ENCODE results near the gene PALS2.

The PALS2 gene

GRCh38 chr7:24570983-24571382, 2.3 kb upstream of the PALS2 start:
- Histone ChIP-seq H3K9ac (ENCODE audit: low read length) (no peak overlapping the region), H3K36me3 (ENCODE audit: control insufficient read depth, insufficient read depth, low read length, severe bottlenecking) (no peaks in the 10 kb centered on the region), H3K9me3 (ENCODE audit: control insufficient read depth, low read length) (no peaks in the 10 kb centered on the region), H3K27me3 (replicated peaks; ENCODE audit: control insufficient read depth, insufficient read depth, low read length) (no peaks in the 10 kb centered on the region), H3K4me1 (ENCODE audit: control insufficient read depth, insufficient read depth, low read length) (peaks cover 16% of the 10 kb centered on the region), H3K4me3 (ENCODE audit: low read length) (no peak overlapping the region)
- no peak for DNase-seq (ENCODE audit: low read depth)

GRCh38 chr7:24572016-24572392, 1.2 kb upstream of the PALS2 start:
- peaks cover 16% of the 10 kb centered on the region for H3K4me1 ChIP-seq (ENCODE audit: control insufficient read depth, insufficient read depth, low read length)
- no peak overlapping the region for H3K9ac ChIP-seq (ENCODE audit: low read length)
- no peaks in the 10 kb centered on the region for H3K36me3 ChIP-seq (ENCODE audit: control insufficient read depth, insufficient read depth, low read length, severe bottlenecking)
- DNase-seq (ENCODE audit: low read depth), result no peak
- peak overlapping the region; percentile 90 for H3K4me3 ChIP-seq (ENCODE audit: low read length)
- no peaks in the 10 kb centered on the region for H3K27me3 ChIP-seq (replicated peaks; ENCODE audit: control insufficient read depth, insufficient read depth, low read length)
- H3K9me3 ChIP-seq (ENCODE audit: control insufficient read depth, low read length), result no peaks in the 10 kb centered on the region

DNA sequence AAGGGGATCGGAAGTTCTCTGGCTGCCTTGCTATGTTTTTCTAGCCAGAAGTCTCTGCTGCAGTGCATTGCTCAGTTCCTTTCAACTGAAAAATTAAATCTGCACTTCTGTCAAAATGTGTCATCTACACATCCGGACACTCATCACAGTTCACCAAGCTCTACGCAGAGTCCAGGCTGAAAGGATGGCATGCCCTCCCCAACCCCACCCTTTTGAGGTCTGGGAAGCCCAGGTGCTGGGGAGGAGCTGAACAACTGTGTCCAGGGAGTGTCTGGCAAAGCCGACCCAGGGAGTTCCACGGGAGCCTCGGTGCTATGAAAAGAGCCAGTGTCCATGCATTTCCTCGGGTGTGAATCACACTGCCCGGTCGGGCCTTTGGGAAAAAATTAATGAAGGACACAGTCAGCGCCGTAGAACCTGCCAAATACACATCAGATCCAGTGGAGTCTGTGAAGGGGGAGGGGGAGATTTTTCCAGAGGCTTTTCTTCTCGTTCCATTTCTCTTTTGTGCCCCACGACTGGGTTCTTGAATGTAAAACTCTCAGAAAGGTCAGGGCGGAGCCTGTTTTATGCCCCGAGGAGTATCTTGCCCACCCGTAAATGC, 757 bp upstream of the PALS2 start:
- Histone ChIP-seq H3K9ac (ENCODE audit: low read length) (peak overlapping the region; percentile 88), H3K4me1 (ENCODE audit: control insufficient read depth, insufficient read depth, low read length) (peaks cover 16% of the 10 kb centered on the region), H3K9me3 (ENCODE audit: control insufficient read depth, low read length) (no peaks in the 10 kb centered on the region), H3K4me3 (ENCODE audit: low read length) (peak overlapping the region; percentile 90), H3K27me3 (replicated peaks; ENCODE audit: control insufficient read depth, insufficient read depth, low read length) (no peaks in the 10 kb centered on the region), H3K36me3 (ENCODE audit: control insufficient read depth, insufficient read depth, low read length, severe bottlenecking) (no peaks in the 10 kb centered on the region)
- DNase-seq (ENCODE audit: low read depth), result peak; percentile 60

- Histone ChIP-seq H3K9me3 (ENCODE audit: control insufficient read depth, low read length) (no peaks in the 10 kb centered on the region), H3K4me3 (ENCODE audit: low read length) (peak overlapping the region; percentile 90), H3K9ac (ENCODE audit: low read length) (peak overlapping the region; percentile 82), H3K27me3 (replicated peaks; ENCODE audit: control insufficient read depth, insufficient read depth, low read length) (no peaks in the 10 kb centered on the region), H3K36me3 (ENCODE audit: control insufficient read depth, insufficient read depth, low read length, severe bottlenecking) (no peaks in the 10 kb centered on the region), H3K4me1 (ENCODE audit: control insufficient read depth, insufficient read depth, low read length) (peaks cover 16% of the 10 kb centered on the region)
- peak; percentile 72 for DNase-seq (ENCODE audit: low read depth)
Measured at GRCh38 chr7:24573554-24574338, 494 bp downstream of the PALS2 start.

DNA sequence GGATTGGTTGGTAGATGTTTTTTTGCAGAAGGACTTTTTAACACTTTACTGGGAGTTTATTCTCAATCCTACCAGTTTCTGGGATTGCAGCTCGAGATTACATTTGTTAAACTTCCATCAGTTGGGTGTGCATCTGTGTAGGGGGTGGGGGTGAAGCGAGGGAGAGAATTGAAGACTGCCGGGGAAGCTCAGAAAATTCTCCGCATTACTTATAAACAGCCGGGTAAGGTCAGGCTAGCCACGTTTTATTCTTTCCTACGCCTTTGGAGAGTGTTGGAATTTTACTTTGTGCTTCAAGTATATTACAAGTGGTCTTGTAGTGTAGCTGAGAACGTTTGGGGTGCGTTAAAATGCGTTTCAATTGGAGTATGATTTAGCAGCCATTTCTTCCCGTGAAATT, 1.1 kb downstream of the PALS2 start:
- Histone ChIP-seq H3K4me1 (ENCODE audit: control insufficient read depth, insufficient read depth, low read length) (peaks cover 16% of the 10 kb centered on the region), H3K9me3 (ENCODE audit: control insufficient read depth, low read length) (no peaks in the 10 kb centered on the region), H3K9ac (ENCODE audit: low read length) (peak overlapping the region; percentile 82), H3K36me3 (ENCODE audit: control insufficient read depth, insufficient read depth, low read length, severe bottlenecking) (no peaks in the 10 kb centered on the region), H3K4me3 (ENCODE audit: low read length) (peak overlapping the region; percentile 90), H3K27me3 (replicated peaks; ENCODE audit: control insufficient read depth, insufficient read depth, low read length) (no peaks in the 10 kb centered on the region)
- DNase-seq (ENCODE audit: low read depth), result peak; percentile 36

GRCh38 chr7:24574950-24575349, 1.7 kb downstream of the PALS2 start:
- no peaks in the 10 kb centered on the region for H3K27me3 ChIP-seq (replicated peaks; ENCODE audit: control insufficient read depth, insufficient read depth, low read length)
- H3K9me3 ChIP-seq (ENCODE audit: control insufficient read depth, low read length), result no peaks in the 10 kb centered on the region
- peak overlapping the region; percentile 82 for H3K9ac ChIP-seq (ENCODE audit: low read length)
- no peaks in the 10 kb centered on the region for H3K36me3 ChIP-seq (ENCODE audit: control insufficient read depth, insufficient read depth, low read length, severe bottlenecking)
- DNase-seq (ENCODE audit: low read depth), result no peak
- H3K4me1 ChIP-seq (ENCODE audit: control insufficient read depth, insufficient read depth, low read length), result peaks cover 16% of the 10 kb centered on the region
- H3K4me3 ChIP-seq (ENCODE audit: low read length), result peak overlapping the region; percentile 90

DNA sequence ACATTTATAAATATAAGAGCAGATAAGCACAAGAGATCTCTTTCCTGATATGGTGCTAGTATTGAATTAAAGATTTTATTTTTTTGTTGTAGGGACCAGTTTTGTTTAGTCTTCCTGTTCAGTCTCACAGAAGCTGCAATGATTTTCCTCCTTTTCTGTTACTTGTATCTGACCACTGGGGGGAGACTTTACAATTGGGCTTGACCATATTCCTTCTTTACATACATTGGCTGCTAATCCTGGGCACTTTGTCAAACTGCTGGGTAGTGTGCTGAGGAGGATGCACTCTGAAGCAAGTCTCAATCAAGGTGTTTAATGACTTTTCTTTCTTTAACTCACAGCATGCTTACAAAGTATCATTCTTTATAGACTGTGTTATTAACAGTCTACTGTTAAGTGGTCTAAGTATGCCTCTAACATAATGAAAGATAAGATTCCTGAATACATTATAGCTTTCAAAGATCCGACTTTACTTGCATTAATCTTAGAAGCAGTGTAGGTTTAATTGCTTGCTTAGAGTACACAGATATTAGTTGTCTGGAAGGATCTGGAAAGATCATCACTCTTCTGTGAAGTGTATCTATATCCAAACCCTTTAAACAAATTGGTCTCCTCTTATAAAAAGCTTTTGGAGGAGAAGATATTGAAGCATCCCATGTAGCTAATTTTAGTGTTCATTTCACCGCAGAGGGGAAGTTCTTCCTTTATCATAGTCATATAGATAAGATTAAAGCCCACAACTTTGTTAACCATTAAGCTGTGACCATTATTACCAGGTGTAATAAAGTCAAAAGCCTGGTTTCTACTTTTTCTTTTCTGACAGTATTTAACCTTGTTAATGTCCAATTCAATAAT, 3.1 kb downstream of the PALS2 start:
- Histone ChIP-seq H3K9ac (ENCODE audit: low read length) (no peak overlapping the region), H3K4me1 (ENCODE audit: control insufficient read depth, insufficient read depth, low read length) (peaks cover 16% of the 10 kb centered on the region), H3K9me3 (ENCODE audit: control insufficient read depth, low read length) (no peaks in the 10 kb centered on the region), H3K36me3 (ENCODE audit: control insufficient read depth, insufficient read depth, low read length, severe bottlenecking) (no peaks in the 10 kb centered on the region), H3K4me3 (ENCODE audit: low read length) (no peak overlapping the region), H3K27me3 (replicated peaks; ENCODE audit: control insufficient read depth, insufficient read depth, low read length) (no peaks in the 10 kb centered on the region)
- peak; percentile 86 for DNase-seq (ENCODE audit: low read depth)

- H3K4me3 ChIP-seq (ENCODE audit: low read length), result no peak overlapping the region
- no peaks in the 10 kb centered on the region for H3K9me3 ChIP-seq (ENCODE audit: control insufficient read depth, low read length)
- no peaks in the 10 kb centered on the region for H3K36me3 ChIP-seq (ENCODE audit: control insufficient read depth, insufficient read depth, low read length, severe bottlenecking)
- no peak for DNase-seq (ENCODE audit: low read depth)
- no peak overlapping the region for H3K9ac ChIP-seq (ENCODE audit: low read length)
- H3K4me1 ChIP-seq (ENCODE audit: control insufficient read depth, insufficient read depth, low read length), result peaks cover 19% of the 10 kb centered on the region
- no peaks in the 10 kb centered on the region for H3K27me3 ChIP-seq (replicated peaks; ENCODE audit: control insufficient read depth, insufficient read depth, low read length)
Measured at GRCh38 chr7:24578052-24578451, 4.8 kb downstream of the PALS2 start.

DNA sequence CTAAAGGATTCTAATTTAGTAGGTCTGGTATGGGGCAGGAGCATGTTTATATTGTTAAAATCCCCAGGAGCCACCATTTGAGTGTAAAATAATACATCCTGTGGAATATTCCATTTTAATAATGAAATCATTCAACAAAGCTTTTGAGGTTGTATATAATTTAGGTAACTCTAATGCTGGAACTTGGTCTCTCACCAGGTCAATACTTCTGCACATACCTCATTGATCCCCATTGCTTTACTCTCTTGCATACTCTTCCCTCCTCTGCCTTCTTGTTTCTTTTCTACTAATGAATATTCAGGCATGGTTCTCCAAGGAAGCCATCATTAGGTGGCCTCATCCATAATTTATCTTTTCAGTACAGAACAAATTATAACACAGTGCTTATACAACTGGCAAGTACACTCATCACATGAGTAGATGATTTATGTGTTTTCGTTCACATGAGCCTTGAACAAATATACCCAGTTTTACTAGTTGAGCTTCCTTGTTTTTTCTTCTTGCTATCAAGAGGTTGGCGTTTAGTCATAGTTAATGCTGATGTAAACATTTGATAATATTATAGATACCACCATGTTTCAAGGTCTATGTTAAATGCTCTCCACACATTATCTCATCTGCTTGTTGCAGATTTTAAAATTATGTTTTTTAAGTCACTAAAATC, 7.2 kb downstream of the PALS2 start:
- Histone ChIP-seq H3K9me3 (ENCODE audit: control insufficient read depth, low read length) (no peaks in the 10 kb centered on the region), H3K4me3 (ENCODE audit: low read length) (no peak overlapping the region), H3K4me1 (ENCODE audit: control insufficient read depth, insufficient read depth, low read length) (peaks cover 10% of the 10 kb centered on the region), H3K36me3 (ENCODE audit: control insufficient read depth, insufficient read depth, low read length, severe bottlenecking) (no peaks in the 10 kb centered on the region), H3K27me3 (replicated peaks; ENCODE audit: control insufficient read depth, insufficient read depth, low read length) (no peaks in the 10 kb centered on the region), H3K9ac (ENCODE audit: low read length) (no peak overlapping the region)
- DNase-seq (ENCODE audit: low read depth), result no peak

DNA sequence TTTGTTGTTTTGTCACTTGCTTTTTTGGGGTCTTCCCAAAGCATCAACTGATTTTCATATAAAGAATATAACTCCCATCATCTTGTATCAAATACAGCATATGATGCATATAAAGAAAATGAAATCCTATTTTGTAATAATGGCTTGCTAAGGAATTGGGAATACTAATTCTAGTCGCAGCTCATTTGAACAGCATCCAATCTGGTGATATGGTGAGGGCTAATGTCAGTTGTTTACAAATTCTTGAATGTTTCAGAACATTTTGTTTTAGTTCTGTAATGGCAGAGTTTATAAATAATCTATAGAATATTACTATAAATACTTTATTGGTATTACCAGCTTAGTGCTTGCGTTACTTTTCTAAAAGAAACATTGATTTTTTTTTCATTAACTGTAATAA, 8.9 kb downstream of the PALS2 start:
- DNase-seq (ENCODE audit: low read depth), result no peak
- H3K9ac ChIP-seq (ENCODE audit: low read length), result no peak overlapping the region
- no peak overlapping the region for H3K4me3 ChIP-seq (ENCODE audit: low read length)
- H3K36me3 ChIP-seq (ENCODE audit: control insufficient read depth, insufficient read depth, low read length, severe bottlenecking), result no peaks in the 10 kb centered on the region
- no peaks in the 10 kb centered on the region for H3K9me3 ChIP-seq (ENCODE audit: control insufficient read depth, low read length)
- H3K27me3 ChIP-seq (replicated peaks; ENCODE audit: control insufficient read depth, insufficient read depth, low read length), result no peaks in the 10 kb centered on the region
- H3K4me1 ChIP-seq (ENCODE audit: control insufficient read depth, insufficient read depth, low read length), result peaks cover 10% of the 10 kb centered on the region

DNA sequence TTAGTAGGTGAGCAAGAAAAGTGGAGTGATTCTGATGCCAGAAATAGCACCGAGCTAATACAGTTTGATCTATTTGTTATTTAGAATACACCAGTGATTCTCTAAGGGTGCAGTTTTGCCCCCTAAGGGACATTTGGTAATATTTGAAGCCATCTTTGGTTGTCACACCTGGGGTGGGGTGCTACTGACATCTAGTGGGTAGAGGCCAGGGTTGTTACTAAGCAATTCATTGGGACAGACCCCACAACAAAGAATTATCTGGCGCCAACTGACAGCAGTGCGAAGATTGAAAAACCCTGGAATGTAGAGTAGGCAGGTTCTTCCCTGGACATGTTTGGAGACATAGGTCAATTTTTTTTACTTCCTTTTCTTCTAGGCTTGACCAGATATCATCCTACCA, 14.6 kb downstream of the PALS2 start:
- Histone ChIP-seq H3K36me3 (ENCODE audit: control insufficient read depth, insufficient read depth, low read length, severe bottlenecking) (no peaks in the 10 kb centered on the region), H3K9me3 (ENCODE audit: control insufficient read depth, low read length) (no peaks in the 10 kb centered on the region), H3K4me1 (ENCODE audit: control insufficient read depth, insufficient read depth, low read length) (no peaks in the 10 kb centered on the region), H3K27me3 (replicated peaks; ENCODE audit: control insufficient read depth, insufficient read depth, low read length) (no peaks in the 10 kb centered on the region), H3K9ac (ENCODE audit: low read length) (no peak overlapping the region), H3K4me3 (ENCODE audit: low read length) (no peak overlapping the region)
- no peak for DNase-seq (ENCODE audit: low read depth)
